ENCODE results near the gene FHIT.
A peak's percentile ranks its signal among the peaks of the same experiment; 100 is the strongest.

Gene FHIT

GRCh38 chr3:59731943-59732342 lies 1519.3 kb downstream of the FHIT start:
- no CpG with 5 or more reads among the region's 5 CpGs for WGBS (ENCODE audit: extremely low coverage, insufficient coverage, low lambda C conversion rate)
- Histone ChIP-seq H3K4me2 (ENCODE audit: low read length) (no peak overlapping the region), H4K5ac (ENCODE audit: low read length) (no peak overlapping the region), H3K4me1 (ENCODE audit: control insufficient read depth, low read depth, low read length) (no peaks in the 10 kb centered on the region), H3K23ac (ENCODE audit: low read length) (no peak overlapping the region), H3K27me3 (ENCODE audit: insufficient read depth, low read length, poor library complexity) (no peaks in the 10 kb centered on the region), H3K4ac (ENCODE audit: low read depth, low read length) (no peak overlapping the region), H3K79me1 (ENCODE audit: low read length) (no peaks in the 10 kb centered on the region), H2BK15ac (replicated peaks; ENCODE audit: low read depth) (no peak overlapping the region), H2BK5ac (ENCODE audit: low read length) (no peak overlapping the region), H3K36me3 (ENCODE audit: control insufficient read depth, insufficient read depth, low read length) (no peaks in the 10 kb centered on the region), H3K4me3 (ENCODE audit: low read length) (no peak overlapping the region), H3K79me2 (ENCODE audit: control insufficient read depth, insufficient read depth, low read length) (no peaks in the 10 kb centered on the region), H3K9ac (ENCODE audit: low read length) (no peak overlapping the region), H3K27ac (ENCODE audit: low read depth, low read length) (no peak overlapping the region), H3K18ac (ENCODE audit: low read length) (no peak overlapping the region), H2BK120ac (ENCODE audit: low read depth, low read length) (no peak overlapping the region), H2AK5ac (ENCODE audit: low read length) (no peak overlapping the region), H3K56ac (ENCODE audit: low read length) (no peak overlapping the region), H4K8ac (ENCODE audit: low read depth, low read length) (no peak overlapping the region)
- DNase-seq, result no peak

- H3K18ac ChIP-seq (ENCODE audit: low read length), result no peak overlapping the region
- H3K56ac ChIP-seq (ENCODE audit: low read length), result no peak overlapping the region
- no peaks in the 10 kb centered on the region for H3K36me3 ChIP-seq (ENCODE audit: control insufficient read depth, insufficient read depth, low read length)
- H3K27ac ChIP-seq (ENCODE audit: low read depth, low read length), result no peak overlapping the region
- H2AK5ac ChIP-seq (ENCODE audit: low read length), result no peak overlapping the region
- H3K9ac ChIP-seq (ENCODE audit: low read length), result no peak overlapping the region
- DNase-seq, result no peak
- H2BK15ac ChIP-seq (replicated peaks; ENCODE audit: low read depth), result no peak overlapping the region
- no peaks in the 10 kb centered on the region for H3K27me3 ChIP-seq (ENCODE audit: insufficient read depth, low read length, poor library complexity)
- WGBS (ENCODE audit: extremely low coverage, insufficient coverage, low lambda C conversion rate), result no CpG with 5 or more reads among the region's 4 CpGs
- H2BK120ac ChIP-seq (ENCODE audit: low read depth, low read length), result no peak overlapping the region
- H3K23ac ChIP-seq (ENCODE audit: low read length), result no peak overlapping the region
- no peak overlapping the region for H3K4ac ChIP-seq (ENCODE audit: low read depth, low read length)
- H3K79me1 ChIP-seq (ENCODE audit: low read length), result no peaks in the 10 kb centered on the region
- H2BK5ac ChIP-seq (ENCODE audit: low read length), result no peak overlapping the region
- no peak overlapping the region for H3K4me2 ChIP-seq (ENCODE audit: low read length)
- no peaks in the 10 kb centered on the region for H3K79me2 ChIP-seq (ENCODE audit: control insufficient read depth, insufficient read depth, low read length)
- H4K5ac ChIP-seq (ENCODE audit: low read length), result no peak overlapping the region
- no peak overlapping the region for H3K4me3 ChIP-seq (ENCODE audit: low read length)
- no peak overlapping the region for H4K8ac ChIP-seq (ENCODE audit: low read depth, low read length)
- no peaks in the 10 kb centered on the region for H3K4me1 ChIP-seq (ENCODE audit: control insufficient read depth, low read depth, low read length)
These were observed 1520.7 kb downstream of the FHIT start for GRCh38 chr3:59730591-59730990.

- Histone ChIP-seq H2BK15ac (replicated peaks; ENCODE audit: low read depth) (no peak overlapping the region), H4K8ac (ENCODE audit: low read depth, low read length) (no peak overlapping the region), H2AK5ac (ENCODE audit: low read length) (no peak overlapping the region), H3K56ac (ENCODE audit: low read length) (no peak overlapping the region), H3K4me1 (ENCODE audit: control insufficient read depth, low read depth, low read length) (no peaks in the 10 kb centered on the region), H3K27ac (ENCODE audit: low read depth, low read length) (no peak overlapping the region), H3K4me3 (ENCODE audit: low read length) (no peak overlapping the region), H2BK120ac (ENCODE audit: low read depth, low read length) (no peak overlapping the region), H3K79me2 (ENCODE audit: control insufficient read depth, insufficient read depth, low read length) (no peaks in the 10 kb centered on the region), H3K4ac (ENCODE audit: low read depth, low read length) (no peak overlapping the region), H3K4me2 (ENCODE audit: low read length) (no peak overlapping the region), H3K18ac (ENCODE audit: low read length) (no peak overlapping the region), H3K79me1 (ENCODE audit: low read length) (no peaks in the 10 kb centered on the region), H2BK5ac (ENCODE audit: low read length) (no peak overlapping the region), H4K5ac (ENCODE audit: low read length) (no peak overlapping the region), H3K27me3 (ENCODE audit: insufficient read depth, low read length, poor library complexity) (no peaks in the 10 kb centered on the region), H3K23ac (ENCODE audit: low read length) (no peak overlapping the region), H3K9ac (ENCODE audit: low read length) (no peak overlapping the region), H3K36me3 (ENCODE audit: control insufficient read depth, insufficient read depth, low read length) (no peaks in the 10 kb centered on the region)
- no peak for DNase-seq
These were observed 1522.7 kb downstream of the FHIT start for GRCh38 chr3:59728587-59728908.

GRCh38 chr3:59727902-59728586 lies 1523.2 kb downstream of the FHIT start:
- Histone ChIP-seq H2BK120ac (ENCODE audit: low read depth, low read length) (no peak overlapping the region), H3K79me1 (ENCODE audit: low read length) (no peaks in the 10 kb centered on the region), H3K4me1 (ENCODE audit: control insufficient read depth, low read depth, low read length) (no peaks in the 10 kb centered on the region), H3K4ac (ENCODE audit: low read depth, low read length) (no peak overlapping the region), H3K4me2 (ENCODE audit: low read length) (no peak overlapping the region), H3K27ac (ENCODE audit: low read depth, low read length) (no peak overlapping the region), H2AK5ac (ENCODE audit: low read length) (no peak overlapping the region), H3K18ac (ENCODE audit: low read length) (no peak overlapping the region), H2BK15ac (replicated peaks; ENCODE audit: low read depth) (no peak overlapping the region), H3K23ac (ENCODE audit: low read length) (no peak overlapping the region), H3K4me3 (ENCODE audit: low read length) (no peak overlapping the region), H3K56ac (ENCODE audit: low read length) (no peak overlapping the region), H4K5ac (ENCODE audit: low read length) (no peak overlapping the region), H2BK5ac (ENCODE audit: low read length) (no peak overlapping the region), H3K9ac (ENCODE audit: low read length) (no peak overlapping the region), H3K27me3 (ENCODE audit: insufficient read depth, low read length, poor library complexity) (no peaks in the 10 kb centered on the region), H3K79me2 (ENCODE audit: control insufficient read depth, insufficient read depth, low read length) (no peaks in the 10 kb centered on the region), H3K36me3 (ENCODE audit: control insufficient read depth, insufficient read depth, low read length) (no peaks in the 10 kb centered on the region), H4K8ac (ENCODE audit: low read depth, low read length) (no peak overlapping the region)
- WGBS (ENCODE audit: extremely low coverage, insufficient coverage, low lambda C conversion rate), result no CpG with 5 or more reads among the region's 4 CpGs
- DNase-seq, result no peak

GRCh38 chr3:59726279-59726678 lies 1525.0 kb downstream of the FHIT start:
- no peaks in the 10 kb centered on the region for H3K27me3 ChIP-seq (ENCODE audit: insufficient read depth, low read length, poor library complexity)
- H3K79me1 ChIP-seq (ENCODE audit: low read length), result no peaks in the 10 kb centered on the region
- no peak overlapping the region for H3K56ac ChIP-seq (ENCODE audit: low read length)
- no peak overlapping the region for H2BK15ac ChIP-seq (replicated peaks; ENCODE audit: low read depth)
- H3K36me3 ChIP-seq (ENCODE audit: control insufficient read depth, insufficient read depth, low read length), result no peaks in the 10 kb centered on the region
- H3K4me3 ChIP-seq (ENCODE audit: low read length), result no peak overlapping the region
- H3K4ac ChIP-seq (ENCODE audit: low read depth, low read length), result no peak overlapping the region
- no peak overlapping the region for H3K4me2 ChIP-seq (ENCODE audit: low read length)
- H2BK120ac ChIP-seq (ENCODE audit: low read depth, low read length), result no peak overlapping the region
- H3K27ac ChIP-seq (ENCODE audit: low read depth, low read length), result no peak overlapping the region
- no peak overlapping the region for H2BK5ac ChIP-seq (ENCODE audit: low read length)
- no peaks in the 10 kb centered on the region for H3K79me2 ChIP-seq (ENCODE audit: control insufficient read depth, insufficient read depth, low read length)
- no peak overlapping the region for H4K8ac ChIP-seq (ENCODE audit: low read depth, low read length)
- no peak overlapping the region for H4K5ac ChIP-seq (ENCODE audit: low read length)
- H2AK5ac ChIP-seq (ENCODE audit: low read length), result no peak overlapping the region
- no peaks in the 10 kb centered on the region for H3K4me1 ChIP-seq (ENCODE audit: control insufficient read depth, low read depth, low read length)
- DNase-seq, result no peak
- no CpG with 5 or more reads among the region's 2 CpGs for WGBS (ENCODE audit: extremely low coverage, insufficient coverage, low lambda C conversion rate)
- H3K9ac ChIP-seq (ENCODE audit: low read length), result no peak overlapping the region
- H3K23ac ChIP-seq (ENCODE audit: low read length), result no peak overlapping the region
- no peak overlapping the region for H3K18ac ChIP-seq (ENCODE audit: low read length)

- no peak overlapping the region for H3K56ac ChIP-seq (ENCODE audit: low read length)
- H3K4me3 ChIP-seq (ENCODE audit: low read length), result no peak overlapping the region
- no peak overlapping the region for H2AK5ac ChIP-seq (ENCODE audit: low read length)
- no peak overlapping the region for H3K27ac ChIP-seq (ENCODE audit: low read depth, low read length)
- no peak overlapping the region for H2BK120ac ChIP-seq (ENCODE audit: low read depth, low read length)
- no peak overlapping the region for H4K5ac ChIP-seq (ENCODE audit: low read length)
- no CpG with 5 or more reads among the region's 1 CpG for WGBS (ENCODE audit: extremely low coverage, insufficient coverage, low lambda C conversion rate)
- no peak overlapping the region for H2BK5ac ChIP-seq (ENCODE audit: low read length)
- H3K4ac ChIP-seq (ENCODE audit: low read depth, low read length), result no peak overlapping the region
- no peak overlapping the region for H3K23ac ChIP-seq (ENCODE audit: low read length)
- no peak overlapping the region for H3K18ac ChIP-seq (ENCODE audit: low read length)
- H3K36me3 ChIP-seq (ENCODE audit: control insufficient read depth, insufficient read depth, low read length), result no peaks in the 10 kb centered on the region
- H3K79me2 ChIP-seq (ENCODE audit: control insufficient read depth, insufficient read depth, low read length), result no peaks in the 10 kb centered on the region
- peak; percentile 39 for DNase-seq
- no peak overlapping the region for H3K9ac ChIP-seq (ENCODE audit: low read length)
- H3K4me2 ChIP-seq (ENCODE audit: low read length), result no peak overlapping the region
- H2BK15ac ChIP-seq (replicated peaks; ENCODE audit: low read depth), result no peak overlapping the region
- peaks cover 5% of the 10 kb centered on the region for H3K4me1 ChIP-seq (ENCODE audit: control insufficient read depth, low read depth, low read length)
- H3K79me1 ChIP-seq (ENCODE audit: low read length), result no peaks in the 10 kb centered on the region
- H4K8ac ChIP-seq (ENCODE audit: low read depth, low read length), result no peak overlapping the region
- H3K27me3 ChIP-seq (ENCODE audit: insufficient read depth, low read length, poor library complexity), result no peaks in the 10 kb centered on the region
These were observed 1533.5 kb downstream of the FHIT start for GRCh38 chr3:59717679-59718205.
